ENCODE results near the gene TASOR.

The TASOR gene

DNA sequence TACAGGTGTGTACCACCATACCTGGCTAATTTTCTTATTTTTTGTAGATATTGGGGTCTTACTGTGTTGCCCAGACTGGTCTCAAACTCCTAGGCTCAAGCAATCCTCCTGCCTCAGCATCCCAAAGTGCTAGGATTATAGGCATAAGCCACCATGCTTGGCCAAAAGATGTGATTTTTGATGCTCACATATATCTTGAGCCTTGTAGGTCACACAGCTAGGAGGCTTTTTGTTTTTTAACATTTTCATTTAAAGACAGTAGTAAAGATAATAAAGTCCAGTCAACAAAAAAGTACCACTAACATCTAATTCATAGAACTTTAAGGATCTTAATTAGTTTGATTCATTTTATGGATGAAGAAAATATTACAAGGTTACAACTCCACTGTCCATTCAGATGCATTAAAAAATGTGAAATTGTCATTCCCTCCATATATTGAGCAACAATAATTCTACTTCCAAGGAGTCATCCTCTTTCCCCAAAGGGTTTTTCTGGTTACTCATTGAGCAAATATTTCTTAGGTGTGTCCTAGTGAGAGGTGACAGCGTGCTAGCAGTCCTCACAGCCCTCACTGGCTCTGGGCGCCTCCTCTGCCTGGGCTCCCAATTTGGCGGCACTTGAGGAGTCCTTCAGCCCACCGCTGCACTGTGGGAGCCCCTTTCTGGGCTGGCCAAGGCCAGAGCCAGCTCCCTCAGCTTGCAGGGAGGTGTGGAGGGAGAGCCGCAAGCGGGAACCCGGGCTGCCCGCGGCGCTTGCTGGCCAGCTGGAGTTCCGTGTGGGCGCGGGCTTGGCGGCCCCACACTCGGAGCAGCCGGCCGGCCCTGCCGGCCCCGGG, 8.3 kb upstream of the TASOR start:
- FAIRE-seq (peak; percentile 66), DNase-seq (ENCODE audit: extremely low spot score, insufficient read length, low read depth) (no peak)

DNA sequence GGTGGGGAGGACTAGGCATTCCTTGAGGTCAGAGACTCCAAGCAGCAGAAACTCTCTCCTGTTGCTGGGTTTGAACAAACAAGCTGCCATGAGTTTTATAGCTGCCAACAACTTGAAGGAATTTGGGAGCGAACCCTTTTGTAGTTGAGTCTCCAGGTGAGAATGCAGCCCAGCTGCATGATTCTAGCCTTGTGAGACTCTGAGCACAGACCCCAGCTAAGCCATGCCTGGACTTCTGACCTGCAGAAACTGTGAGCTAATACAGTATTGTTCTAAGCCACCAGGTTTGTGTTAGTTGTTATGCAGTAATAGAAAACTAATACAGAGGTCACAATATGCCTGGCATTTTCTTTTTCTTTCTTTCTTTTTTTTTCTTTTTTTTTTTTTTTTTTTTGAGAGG, 6.2 kb upstream of the TASOR start:
- no peak for FAIRE-seq
- DNase-seq (ENCODE audit: extremely low spot score, insufficient read length, low read depth) = no peak

DNA sequence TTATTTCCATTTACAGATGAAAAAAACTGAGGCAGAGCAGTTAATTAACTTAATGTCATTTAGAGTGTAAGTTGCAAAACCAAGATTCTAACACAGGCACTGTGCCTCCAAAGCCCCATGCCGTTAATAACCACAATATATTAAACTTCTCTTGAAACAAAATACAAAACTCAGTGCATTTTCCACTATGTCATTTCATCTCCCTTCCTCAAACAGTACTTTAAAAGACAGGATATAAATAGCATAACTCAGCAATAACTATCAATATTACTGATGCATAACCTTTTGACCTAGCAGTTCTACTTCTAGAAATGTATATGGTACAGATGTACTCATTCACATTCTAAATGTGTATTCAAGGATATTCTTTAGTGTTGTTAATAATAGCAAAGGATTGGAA, 5.1 kb upstream of the TASOR start:
- FAIRE-seq (peak; percentile 71), DNase-seq (ENCODE audit: extremely low spot score, insufficient read length, low read depth) (no peak)

DNA sequence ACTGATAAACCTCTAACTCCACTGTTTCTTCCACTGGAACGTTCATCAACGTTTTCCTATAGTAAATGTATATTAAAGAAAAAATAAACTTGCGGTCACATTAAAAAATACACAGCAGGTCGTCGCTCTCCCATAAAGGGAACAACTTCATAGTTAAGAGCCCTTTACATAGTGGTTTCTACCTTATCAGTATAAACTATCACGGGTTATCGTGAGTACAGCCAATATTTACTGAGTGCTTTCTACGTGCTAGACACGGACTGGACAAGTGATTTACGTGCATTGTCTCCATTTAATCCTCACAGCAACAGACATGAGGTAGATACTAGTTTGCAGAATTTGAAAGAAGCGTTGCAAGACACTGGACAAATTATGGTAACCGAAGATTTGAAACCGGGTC, 964 bp upstream of the TASOR start:
- no peak for FAIRE-seq
- no peak for DNase-seq (ENCODE audit: extremely low spot score, insufficient read length, low read depth)

DNA sequence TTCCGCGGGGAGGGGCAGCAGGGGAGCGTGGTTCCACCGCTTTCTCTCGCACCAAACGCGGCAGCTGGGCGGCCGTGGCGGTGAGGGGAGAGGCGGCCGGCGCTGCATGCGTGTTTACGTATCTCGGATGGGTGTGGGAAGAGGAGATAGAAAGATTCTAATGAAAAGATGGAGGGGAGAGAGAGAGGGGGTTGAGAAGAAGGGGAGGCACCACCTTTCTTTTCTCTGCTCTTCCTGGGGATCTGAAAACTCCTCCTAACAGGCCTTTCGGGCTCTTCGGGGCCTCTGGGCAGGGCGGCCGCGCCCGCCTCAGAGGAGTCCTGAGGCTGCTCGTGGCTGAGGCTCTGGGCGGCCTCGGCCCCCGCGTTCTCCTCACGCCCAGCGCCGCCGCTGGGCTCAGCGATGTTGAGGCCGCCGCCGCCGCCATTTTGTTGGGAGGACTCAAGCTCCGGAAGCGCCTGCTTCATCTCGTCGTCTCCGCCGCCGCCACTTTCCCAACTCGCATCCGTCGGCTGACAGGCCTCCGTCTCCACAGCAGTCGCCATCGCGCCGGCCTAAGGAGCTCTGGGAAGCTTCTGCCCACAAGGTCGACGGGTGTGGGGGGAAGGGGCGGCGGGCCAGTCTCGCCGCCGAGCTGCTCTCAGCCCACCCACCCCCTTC, 473 bp downstream of the TASOR start:
- DNase-seq (ENCODE audit: extremely low spot score, insufficient read length, low read depth) = peak; percentile 18
- FAIRE-seq = peak; percentile 94

DNA sequence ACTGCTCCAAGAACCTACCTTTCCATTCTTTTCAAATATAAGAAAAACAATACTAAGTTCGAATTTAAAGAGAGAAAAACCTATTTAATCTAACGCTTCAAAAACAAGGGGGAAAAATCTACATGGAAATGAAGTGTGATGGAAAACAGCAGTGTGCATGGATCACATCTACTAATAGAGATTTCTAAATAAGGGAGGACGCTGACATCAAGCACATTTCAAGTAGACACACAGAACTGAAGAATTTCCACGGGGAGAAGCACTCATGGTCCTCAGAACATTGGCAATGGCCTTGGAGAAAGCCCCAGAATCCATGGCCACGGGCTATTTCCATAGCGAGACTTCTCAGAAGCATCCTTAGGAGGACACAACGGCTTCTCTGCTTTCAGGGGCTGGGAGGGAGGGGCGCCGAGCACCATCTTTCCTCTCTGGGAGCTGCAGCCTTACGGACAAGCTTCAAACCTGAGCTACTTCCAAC, 1.0 kb downstream of the TASOR start:
- no peak for FAIRE-seq

DNA sequence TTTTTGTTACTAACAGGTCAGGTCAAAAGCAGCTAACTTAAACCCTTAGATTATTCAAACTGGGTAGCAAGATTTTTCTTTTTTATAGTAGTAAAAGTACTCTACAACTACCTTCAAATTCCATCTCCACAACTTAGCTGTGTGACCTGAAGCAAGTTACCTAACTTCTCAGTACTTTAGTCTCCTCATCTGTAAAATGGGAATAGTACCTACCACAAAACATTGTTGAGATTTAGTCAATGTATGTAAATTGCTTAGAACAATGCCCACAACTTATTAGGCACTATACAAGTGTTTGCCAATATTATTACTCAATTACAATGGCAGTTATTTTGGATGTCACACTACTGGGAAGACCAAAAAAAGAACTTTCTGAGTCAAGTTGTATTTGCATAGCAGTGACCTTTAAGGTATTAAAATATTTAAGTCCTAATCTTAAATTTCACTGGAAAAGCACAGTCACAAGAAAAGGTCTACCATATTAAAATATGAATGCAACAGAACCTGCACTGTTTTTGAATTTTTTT, 2.9 kb downstream of the TASOR start:
- DNase-seq (ENCODE audit: extremely low spot score, insufficient read length, low read depth) (no peak), FAIRE-seq (peak; percentile 49)

More for the DNA sequence above, 1.0 kb downstream of the TASOR start:
- DNase-seq (ENCODE audit: extremely low spot score, insufficient read length, low read depth) = no peak

DNA sequence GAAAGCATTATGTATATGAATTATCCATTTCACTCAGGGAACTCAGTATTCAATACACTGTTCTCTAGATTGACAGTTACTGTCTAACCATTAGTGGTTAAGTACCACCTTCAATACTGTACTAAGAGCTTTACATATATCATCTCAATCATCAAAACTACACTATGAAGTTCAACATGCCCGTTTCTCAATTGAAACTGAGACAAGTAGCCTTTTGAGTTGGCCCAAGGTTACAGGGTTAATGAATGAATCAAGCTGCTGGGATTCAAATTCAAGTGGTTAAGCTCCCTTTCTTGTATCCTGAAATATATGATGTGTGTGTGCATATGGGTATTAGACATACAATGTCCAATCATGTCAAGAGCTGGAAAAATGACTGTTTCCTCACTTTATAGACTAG, 5.8 kb downstream of the TASOR start:
- no peak for DNase-seq (ENCODE audit: extremely low spot score, insufficient read length, low read depth)
- FAIRE-seq = peak; percentile 71

DNA sequence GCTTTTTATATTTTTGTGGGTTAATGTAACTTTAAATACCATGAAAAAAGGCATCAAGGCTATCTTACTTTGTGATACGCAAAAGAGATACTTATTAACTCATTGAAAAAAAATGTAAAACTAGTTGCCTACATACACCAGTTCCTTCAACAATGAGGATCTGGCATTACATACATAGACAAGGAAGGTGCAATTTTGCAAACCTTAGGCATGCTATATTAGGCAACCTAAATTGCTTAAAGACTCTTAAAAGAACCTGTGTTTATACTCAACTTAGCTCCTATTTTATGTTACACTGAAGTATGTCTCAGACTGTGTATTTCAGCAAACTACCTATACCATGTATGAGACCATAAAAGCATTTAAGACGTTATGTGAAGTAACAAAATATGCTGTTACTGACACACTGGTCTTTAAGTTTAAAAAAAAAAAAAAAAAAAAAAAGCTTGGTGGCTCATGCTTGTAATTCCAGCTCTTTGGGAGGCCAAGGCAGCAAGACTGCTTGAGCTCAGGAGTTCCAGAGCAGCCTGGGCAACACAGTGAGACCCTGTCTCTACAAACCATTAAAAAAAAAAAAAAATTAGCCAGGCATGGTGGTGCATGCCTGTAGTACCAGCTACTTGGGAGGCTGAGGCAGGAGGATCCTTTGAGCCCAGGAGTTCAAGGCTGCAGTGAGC, 9.1 kb downstream of the TASOR start:
- DNase-seq (ENCODE audit: extremely low spot score, insufficient read length, low read depth) (no peak), FAIRE-seq (peak; percentile 9)

DNA sequence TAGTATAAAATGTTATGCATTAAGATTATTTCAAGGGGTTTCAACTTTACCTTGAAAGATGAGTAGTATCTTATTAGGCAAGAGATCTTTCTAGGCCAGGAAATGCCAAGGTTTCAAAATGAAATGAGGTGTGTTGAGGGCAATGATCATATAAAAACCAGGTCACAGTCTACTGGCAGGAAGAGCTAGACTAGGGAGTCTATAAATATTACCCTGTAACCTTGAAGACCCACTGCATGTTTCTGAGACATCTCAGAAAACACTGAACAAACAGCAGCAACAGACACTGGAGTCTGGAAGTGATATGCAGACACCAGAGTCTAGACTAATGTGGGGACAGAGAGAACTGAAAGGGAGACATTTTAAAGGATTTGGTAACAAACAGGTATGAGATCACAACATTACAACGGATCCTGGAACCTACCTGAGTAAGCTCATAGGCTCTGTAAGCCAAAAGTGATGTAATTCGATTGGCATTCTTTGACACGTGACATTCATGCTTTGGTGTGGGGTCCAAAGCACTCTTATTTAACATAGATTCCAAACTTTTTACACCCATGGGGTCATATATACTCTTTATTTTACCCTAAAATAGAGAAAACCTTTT, 15.0 kb downstream of the TASOR start:
- DNase-seq (ENCODE audit: extremely low spot score, insufficient read length, low read depth) = no peak
- peak; percentile 21 for FAIRE-seq

DNA sequence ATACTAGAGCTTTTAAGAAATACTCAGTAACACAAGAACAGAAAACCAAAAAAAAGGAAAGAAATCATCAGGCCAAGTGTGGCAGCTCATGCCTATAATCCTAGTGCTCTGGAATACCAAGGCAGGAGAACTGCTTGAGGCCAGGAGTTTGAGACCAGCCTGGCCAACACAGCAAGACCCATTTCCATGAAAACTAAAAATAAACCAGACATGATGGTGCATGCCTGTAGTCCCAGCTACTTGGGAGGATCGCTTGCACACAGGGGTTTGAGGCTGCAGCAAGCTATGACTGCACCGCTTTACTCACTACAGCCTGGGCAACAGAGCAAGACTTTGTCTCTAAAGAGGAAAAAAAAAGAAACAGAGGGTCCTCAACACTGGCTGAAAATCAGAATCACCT, 18.2 kb downstream of the TASOR start:
- DNase-seq (ENCODE audit: extremely low spot score, insufficient read length, low read depth) (no peak), FAIRE-seq (no peak)

DNA sequence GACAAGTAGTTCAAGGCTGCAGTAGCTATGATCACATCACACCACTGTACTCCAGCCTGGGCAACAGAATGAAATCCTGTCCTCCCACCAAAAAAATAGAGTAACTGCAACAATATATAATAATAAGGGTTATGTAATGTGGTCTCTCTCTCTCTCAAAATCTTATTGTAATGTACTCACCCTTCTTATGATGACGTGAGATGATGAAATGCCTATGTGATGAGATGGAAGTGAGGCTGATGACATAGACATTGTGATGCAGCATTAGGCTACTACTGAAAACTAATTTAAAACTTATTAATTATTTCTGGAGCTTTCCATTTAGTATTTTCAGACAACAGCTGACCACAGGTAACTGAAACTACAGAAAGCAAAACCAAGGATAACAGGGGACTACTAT, 27.4 kb downstream of the TASOR start:
- FAIRE-seq = no peak
- no peak for DNase-seq (ENCODE audit: extremely low spot score, insufficient read length, low read depth)

DNA sequence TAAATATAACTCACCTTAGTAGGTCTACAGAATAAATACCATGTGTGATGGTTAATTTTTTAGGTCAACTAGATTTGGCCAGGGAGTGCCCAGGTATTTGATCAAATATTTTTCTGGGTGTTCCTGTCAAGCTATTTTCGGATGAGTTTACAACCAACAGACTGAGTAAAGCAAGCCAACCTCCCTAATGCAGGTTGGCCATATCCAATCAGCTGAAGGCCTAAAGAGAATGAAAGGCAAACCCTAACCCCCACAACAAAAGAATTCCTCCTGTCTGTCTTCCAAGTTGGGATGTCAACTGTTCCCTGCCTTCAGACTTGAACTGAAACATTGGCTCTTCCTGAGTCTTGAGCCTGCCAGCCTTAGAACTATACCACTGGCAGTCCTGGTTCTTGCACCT, 28.6 kb downstream of the TASOR start:
- no peak for FAIRE-seq
- no peak for DNase-seq (ENCODE audit: extremely low spot score, insufficient read length, low read depth)

DNA sequence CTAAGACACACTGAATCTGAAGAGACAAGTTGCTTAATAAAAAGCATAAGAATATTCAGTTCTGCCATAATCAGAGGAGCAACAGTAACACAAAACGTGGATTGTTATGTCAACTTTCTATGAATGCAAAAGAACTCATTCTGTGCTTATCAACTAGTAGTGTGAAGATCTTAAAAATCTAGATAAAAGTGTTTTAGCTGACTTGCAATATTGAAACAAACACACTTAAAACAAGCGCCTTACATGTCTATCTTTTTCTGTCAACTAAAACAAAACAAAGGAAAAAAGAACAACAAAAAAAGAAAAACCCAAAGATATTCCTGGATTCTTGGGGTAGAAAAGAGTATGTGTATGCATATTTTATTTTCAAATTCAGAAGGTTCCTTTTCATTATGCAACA, 37.7 kb downstream of the TASOR start:
- FAIRE-seq (no peak), DNase-seq (ENCODE audit: extremely low spot score, insufficient read length, low read depth) (no peak)

DNA sequence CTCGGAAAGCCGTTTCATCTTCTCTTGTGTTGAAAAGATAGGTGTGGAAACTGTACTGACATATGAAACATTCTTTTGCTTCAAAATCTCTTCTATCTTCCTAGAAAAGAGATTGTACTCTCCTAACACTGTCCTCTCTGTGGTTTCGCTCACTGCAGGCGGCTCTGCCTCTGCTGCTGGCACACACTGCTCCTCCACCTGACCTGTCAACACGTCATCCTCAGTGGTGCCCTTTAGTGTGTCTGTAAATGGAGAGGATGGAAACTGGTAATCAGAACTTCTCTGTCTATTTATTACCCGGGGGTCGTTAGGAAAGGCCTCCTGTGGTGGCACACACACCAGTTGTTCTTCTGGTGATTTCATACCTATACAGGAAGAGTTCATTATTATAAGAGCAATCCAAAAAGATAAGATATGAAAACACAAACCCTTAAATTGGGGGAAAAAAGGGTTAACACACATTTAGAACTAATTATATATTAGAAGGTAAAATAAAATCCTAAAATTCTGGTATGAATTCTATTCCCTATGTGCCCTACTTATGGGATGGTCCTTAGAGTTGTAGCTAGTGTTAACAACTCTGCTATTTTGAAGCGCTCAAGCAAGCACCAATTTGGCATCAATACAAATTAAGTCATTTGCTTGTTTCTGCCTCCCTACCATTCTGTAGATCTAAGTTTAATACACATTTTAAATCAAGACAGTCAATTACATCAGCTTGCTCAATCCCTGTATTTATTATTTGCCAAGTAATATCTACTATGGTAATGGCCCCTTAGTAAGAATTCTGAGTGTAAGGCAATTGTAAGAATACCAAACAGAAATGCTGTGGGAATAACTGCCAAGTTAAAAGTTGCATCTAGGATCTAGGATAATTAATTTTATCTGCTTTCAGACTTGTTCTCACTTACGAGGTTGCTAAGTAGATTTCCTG, 49.2 kb downstream of the TASOR start:
- FAIRE-seq = no peak
- DNase-seq (ENCODE audit: extremely low spot score, insufficient read length, low read depth) = no peak

All from GM18507 (cell line).